ENCODE data around the gene TMEM52.

TMEM52 gene

DNA sequence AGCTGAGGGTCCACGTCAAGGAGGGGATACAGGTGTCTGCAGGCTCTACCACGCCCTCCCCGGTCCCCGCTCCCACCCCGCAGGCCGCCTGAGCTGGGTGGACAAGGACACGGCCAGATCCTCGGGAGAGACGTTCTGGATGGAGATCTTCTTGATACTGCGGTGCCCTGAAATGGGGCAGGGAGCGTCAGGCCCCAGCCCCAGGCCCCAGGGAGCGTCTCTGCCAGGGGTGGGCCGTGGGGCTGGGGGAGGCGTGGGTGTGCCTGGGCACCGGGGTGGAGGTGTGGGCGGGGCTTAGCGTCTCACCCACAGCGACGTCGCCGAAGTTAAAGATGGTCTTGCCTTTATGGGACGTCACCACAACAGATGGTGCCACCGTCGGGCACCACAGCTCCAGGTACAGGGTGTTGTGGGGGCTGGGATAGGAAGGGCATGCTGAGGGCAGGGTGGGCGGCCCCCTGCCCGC lies 7.3 kb upstream of the TMEM52 start:
- DNase-seq, result no peak

GRCh38 chr1:1925437-1926345 lies 6.6 kb upstream of the TMEM52 start:
- no peak for DNase-seq

DNA sequence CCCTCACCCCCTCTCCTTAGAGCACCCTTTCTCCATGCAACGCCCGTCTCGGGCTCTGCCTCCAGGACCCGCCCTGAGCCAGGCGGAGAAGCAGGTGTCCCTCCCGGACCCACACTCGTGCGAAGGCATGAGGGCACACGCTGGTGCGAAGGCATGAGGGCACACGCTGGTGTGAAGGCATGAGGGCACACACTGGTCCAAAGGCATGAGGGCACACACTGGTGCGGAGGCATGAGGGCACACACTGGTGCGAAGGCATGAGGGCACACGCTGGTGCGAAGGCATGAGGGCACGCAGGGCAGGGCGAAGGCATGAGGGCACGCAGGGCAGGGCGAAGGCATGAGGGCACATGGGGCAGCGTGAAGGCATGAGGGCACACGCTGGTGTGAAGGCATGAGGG lies 5.8 kb upstream of the TMEM52 start:
- DNase-seq, result no peak

- DNase-seq, result no peak
These were observed 5.3 kb upstream of the TMEM52 start for GRCh38 chr1:1924386-1924785.

DNA sequence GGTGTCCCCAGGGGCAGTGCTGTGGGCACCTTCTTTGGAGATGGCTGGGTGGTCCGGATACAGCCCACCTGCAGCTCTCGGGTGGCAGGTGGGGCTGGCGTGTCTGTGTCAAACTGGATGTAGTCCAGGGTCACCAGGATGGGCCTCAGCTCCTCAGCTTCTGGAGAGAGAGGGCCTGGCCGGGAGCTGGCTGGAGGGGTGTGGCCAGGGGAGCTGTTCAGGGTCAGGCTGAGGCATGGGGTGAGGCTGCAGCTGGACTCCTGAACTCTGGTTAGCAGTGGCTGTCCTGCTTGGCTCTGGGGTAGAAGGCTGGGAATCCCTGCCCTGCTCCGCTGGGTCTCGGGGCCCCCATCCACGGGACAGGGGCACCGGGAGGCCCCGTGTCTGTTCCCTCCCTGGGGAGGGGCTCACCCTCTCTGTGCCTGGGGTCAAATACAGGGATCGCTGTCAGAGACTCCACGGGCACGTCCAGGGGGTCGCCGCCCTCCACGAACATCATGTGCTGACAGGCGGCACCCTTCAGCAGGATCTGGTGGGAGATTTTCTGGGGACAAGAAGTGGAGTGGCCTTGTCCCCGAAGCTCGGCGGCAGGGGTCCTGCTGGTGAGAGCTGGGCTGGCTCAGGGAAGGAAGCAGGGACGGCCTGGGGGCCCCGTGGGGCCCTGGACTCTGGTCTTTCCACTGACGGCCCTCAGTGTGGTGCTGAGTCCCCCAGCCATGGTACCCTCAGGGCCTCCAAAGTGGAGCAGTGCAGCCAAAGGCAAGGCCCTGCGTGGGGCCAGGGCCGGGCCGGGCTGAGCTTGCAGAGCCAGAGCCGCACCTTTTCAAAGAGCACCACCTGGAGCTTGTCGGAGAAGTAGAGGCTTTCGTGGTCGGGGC lies 4.1 kb upstream of the TMEM52 start:
- no peak for DNase-seq

DNA sequence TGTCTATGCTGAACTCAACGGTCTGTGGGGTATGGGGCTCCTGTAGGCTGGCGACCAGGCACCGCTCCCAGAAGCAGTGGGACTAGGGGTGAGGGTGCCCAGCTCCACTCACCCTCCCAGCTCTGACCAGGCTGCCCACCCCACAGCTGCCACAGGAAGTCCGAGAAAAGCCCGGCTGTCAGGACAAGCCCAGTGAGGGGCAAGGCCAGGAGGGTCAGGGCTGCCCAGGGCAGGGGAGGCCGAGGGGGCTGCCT lies 3.5 kb upstream of the TMEM52 start:
- no peak for DNase-seq

GRCh38 chr1:1921901-1922701 lies 3.0 kb upstream of the TMEM52 start:
- no peak for DNase-seq

DNA sequence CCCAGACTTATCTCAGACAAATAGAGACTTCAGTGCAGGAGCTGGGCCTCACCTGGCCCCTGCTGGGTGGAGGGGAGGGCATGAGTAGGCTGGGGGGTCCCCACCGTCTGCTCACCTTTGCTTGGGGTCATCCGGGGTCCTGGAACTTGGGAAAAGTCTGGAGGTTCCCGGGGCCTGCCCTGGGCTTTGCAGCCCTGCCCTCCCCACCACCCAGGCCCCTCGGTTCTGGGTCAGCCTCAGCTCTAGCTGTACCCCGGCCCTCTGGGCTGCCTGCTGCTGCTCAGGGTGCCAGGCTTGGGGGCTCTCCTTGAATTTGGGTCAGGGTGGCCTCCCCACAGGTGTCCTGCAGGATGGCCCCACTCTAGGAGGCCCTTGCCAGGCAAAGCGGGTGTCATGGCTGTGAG lies 2.4 kb upstream of the TMEM52 start:
- DNase-seq, result no peak

GRCh38 chr1:1920608-1921458 lies 1.8 kb upstream of the TMEM52 start:
- no peak for DNase-seq

DNA sequence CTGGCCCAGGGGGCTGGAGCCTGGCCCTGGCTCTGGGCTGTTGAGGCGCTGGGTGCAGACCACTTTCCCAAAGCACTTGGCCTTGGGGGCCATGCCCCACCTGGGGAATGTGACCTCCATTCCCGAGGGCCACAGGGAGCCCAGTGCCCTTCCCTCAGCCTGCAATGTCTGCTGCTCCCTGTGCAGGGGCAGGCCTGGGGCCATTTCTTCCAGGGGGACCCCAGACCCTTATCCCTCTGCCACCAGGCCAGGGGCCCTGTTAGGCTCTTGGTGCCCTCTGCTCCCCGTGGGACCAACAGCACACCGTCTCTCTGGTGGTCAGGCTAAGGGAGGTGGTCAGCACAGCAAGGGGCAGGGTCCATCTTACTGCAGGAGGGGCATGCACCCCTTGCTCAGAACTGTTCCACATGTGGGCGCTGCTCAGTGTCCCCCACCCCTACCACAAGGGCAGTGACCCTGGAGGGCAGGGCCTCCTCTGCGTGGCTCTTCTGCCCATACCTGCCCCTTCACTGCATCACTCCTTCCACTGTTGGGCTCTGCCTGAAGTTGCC lies 1.1 kb upstream of the TMEM52 start:
- DNase-seq, result no peak

DNA sequence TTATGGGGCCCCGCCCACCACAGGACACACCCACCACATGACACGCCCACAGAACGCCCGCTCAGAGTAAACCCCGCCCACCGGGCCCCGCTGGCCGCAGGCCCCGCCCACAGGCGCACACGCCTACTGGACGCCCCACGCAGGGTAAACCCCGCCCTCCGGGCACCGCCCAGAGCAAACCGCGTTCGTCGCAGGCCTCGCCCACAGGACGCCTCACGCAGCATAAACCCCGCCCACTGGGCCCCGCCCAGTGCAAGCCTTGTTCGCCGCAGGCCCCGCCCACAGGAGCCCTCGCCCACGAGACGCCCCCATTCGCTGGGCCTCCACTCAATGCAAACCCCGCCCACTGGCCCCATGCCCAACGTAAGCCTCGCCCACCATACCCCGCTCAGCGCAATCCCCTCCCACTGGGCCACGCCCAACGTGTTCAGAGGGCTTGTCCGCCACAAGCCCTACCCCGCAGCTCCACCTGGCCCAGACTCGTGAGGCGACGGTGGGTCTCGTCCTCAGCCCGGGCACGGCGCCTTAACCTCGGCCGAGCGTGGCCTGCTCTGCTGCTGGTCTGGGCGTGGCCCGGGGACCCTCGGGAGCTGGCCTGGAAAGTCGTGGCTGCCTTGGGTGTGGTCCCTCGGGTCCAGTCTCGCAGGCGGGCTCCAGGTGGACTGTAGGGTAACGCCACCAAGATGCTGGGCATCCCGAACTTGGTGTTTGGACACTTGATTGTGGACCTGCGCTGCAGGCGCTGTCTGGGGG lies 401 bp upstream of the TMEM52 start:
- peak; percentile 98 for DNase-seq

- no peak for DNase-seq
These were observed 831 bp downstream of the TMEM52 start for GRCh38 chr1:1917995-1918900.

DNA sequence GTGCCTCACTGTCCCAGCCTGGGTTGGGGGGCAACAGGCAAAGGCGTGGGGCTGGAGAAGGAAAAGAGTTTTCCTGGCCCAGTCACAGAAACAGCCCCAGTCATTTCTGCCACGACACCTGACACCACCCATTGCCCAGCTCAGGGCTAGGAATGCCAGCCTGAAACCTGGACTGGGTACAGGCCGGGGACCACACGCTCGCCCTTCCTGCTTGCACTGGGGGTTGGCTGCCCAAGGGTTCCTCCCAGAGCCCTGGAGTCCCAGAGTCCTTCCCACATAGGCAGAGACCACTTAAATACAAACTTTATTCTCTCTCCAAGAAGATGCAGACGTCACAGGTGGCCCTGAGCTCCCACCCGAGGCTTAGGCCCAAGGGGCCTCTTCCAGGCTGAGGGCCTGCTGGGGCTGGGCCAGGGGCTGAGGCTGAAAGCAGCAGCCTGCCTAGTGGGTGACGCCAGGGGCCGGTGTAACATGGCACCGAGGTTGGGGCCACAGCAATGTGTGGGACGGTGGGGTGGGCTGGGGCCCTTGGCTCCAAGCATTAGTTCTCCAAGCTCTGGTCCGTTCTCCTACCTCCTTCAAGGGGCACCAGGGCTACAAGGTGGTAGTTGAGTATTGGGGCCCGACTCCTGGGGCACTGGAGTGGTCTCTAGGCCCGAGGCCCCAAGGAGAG lies 1.6 kb downstream of the TMEM52 start:
- DNase-seq, result no peak

- no peak for DNase-seq
These were observed 2.2 kb downstream of the TMEM52 start for GRCh38 chr1:1916851-1917251.

- no peak for DNase-seq
These were observed 2.9 kb downstream of the TMEM52 start for GRCh38 chr1:1915911-1916840.

DNA sequence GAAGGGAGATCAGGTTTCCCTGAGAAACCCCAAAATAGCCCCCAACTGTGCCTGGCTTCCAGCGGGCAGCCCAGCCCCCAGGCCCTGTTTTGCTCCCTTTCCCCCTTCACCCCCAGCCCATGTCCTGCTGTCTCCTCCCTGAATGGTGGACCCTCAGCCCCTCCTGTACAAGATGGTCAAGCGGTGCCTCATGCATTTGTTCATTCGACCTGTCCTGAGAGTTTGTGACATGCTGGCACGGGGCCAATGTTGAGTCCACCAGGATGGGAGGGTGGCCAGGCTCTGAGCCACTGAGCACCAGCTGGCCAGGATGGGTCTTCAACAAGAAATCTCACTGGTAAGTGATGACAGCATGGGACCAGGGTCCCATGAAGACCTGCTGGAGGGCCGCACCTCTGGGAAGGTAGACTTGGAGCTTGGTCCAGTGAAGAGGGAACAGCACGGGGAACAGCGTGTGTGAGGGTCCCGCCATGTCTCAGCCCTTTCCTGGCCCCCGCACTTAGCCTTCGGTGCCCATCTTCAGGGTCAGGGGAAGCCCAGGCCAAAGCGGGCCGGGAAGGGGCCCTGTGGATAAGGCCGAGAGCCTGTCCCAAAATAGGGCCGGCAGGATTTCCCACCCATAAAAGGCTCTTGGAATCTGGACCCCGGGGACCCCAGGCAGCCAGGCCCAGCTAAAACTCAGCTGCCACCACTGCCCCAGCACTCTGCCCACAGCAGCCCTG lies 3.9 kb downstream of the TMEM52 start, which contains the start of gene CALML6:
Gene CALML6, plus strand, starts transcription at position 290 of the 722 bp plus-strand sequence. Its CDS starts 21 bp downstream, at position 311.
- no peak for DNase-seq
